Naive thymus-derived CD4-positive, alpha-beta T cell (primary cell): ENCODE data around the gene ORMDL3. TPM values are rescaled to one million over a fixed set of nuclear protein-coding genes. Genes with fewer than 3 reads are reported as not detected.
"Not testable (repeated sequence)": the region's sequence is repeated elsewhere in the genome, so short reads cannot be mapped to it uniquely, and the experiment has no call there.

Experiments
- ATAC-seq: fragments of 150-1000 bp; cut with Tn5 transposase; 2 replicates; pipeline ENCODE4 v1.10.0; 2021; ENCODE audit warnings: mild to moderate bottlenecking, moderate library complexity
- CTCF ChIA-PET: fragments of 350-600 bp; sonication (Branson Sonifier 250); formaldehyde crosslinking; loops from one replicate; lab custom pipeline; 2021; ENCODE audit warnings: antibody characterized with exemption; lab: Charles Lee
- POLR2A ChIA-PET: fragments of 350-600 bp; sonication (Branson Sonifier 250); formaldehyde crosslinking; loops from one replicate; lab custom pipeline; 2021; ENCODE audit warnings: antibody characterized with exemption, inconsistent platforms; lab: Charles Lee
- DNase-seq, 9 donors: peaks; one replicate each; pipeline versions ENCODE4 v3.0.0 to v3.0.0-alpha.2; 2020 to 2022; ENCODE audit warnings: mixed read lengths in 1 of 9
- H3K27ac ChIP-seq: one replicate; pipeline ENCODE4 v1.7.0; 2013; ENCODE audit warnings: mild to moderate bottlenecking, low read depth, low read length, moderate library complexity
- H3K27me3 ChIP-seq, 2 donors: one replicate each; pipeline ENCODE4 v1.7.0; 2013; ENCODE audit warnings: low read length in 2 of 2, mild to moderate bottlenecking in 2 of 2, moderate library complexity in 2 of 2; ENCODE audit not compliant: control insufficient read depth in 2 of 2, insufficient read depth in 2 of 2
- H3K36me3 ChIP-seq, 3 experiments: 1 replicate in 2 of 3; 2 replicates in 1 of 3; pipeline ENCODE4 v1.7.0; 2013; ENCODE audit warnings: low read length in 3 of 3, mild to moderate bottlenecking in 3 of 3, moderate library complexity in 1 of 3; ENCODE audit not compliant: insufficient read depth in 3 of 3, control insufficient read depth in 2 of 3
- H3K4me1 ChIP-seq, 2 donors: one replicate each; pipeline ENCODE4 v1.7.0; 2013; ENCODE audit warnings: low read length in 2 of 2, mild to moderate bottlenecking in 2 of 2, moderate library complexity in 1 of 2; ENCODE audit not compliant: control insufficient read depth in 2 of 2, insufficient read depth in 2 of 2
- H3K4me3 ChIP-seq: 2 replicates; pipeline ENCODE4 v1.7.0; 2013; ENCODE audit warnings: mild to moderate bottlenecking, low read length
- H3K9me3 ChIP-seq, 3 experiments: 1 replicate in 2 of 3; 2 replicates in 1 of 3; pipeline ENCODE4 v1.7.0; 2013; ENCODE audit warnings: low read length in 3 of 3; ENCODE audit not compliant: control insufficient read depth in 2 of 3
- H3K27ac Mint-ChIP-seq, 9 donors: one replicate each; pipeline ENCODE4 v1.8.0; 2020 to 2022; ENCODE audit warnings: mixed read lengths in 9 of 9, mild to moderate bottlenecking in 8 of 9, moderate library complexity in 5 of 9, inconsistent platforms in 2 of 9
- H3K27me3 Mint-ChIP-seq, 5 donors: one replicate each; pipeline ENCODE4 v1.8.0; 2021 to 2022; ENCODE audit warnings: mixed read lengths in 5 of 5, mild to moderate bottlenecking in 1 of 5
- H3K36me3 Mint-ChIP-seq, 5 donors: one replicate each; pipeline ENCODE4 v1.8.0; 2020 to 2022; ENCODE audit warnings: mixed read lengths in 5 of 5, mild to moderate bottlenecking in 3 of 5, inconsistent platforms in 1 of 5
- H3K4me1 Mint-ChIP-seq, 7 donors: one replicate each; pipeline ENCODE4 v1.8.0; 2020 to 2022; ENCODE audit warnings: mixed read lengths in 7 of 7, mild to moderate bottlenecking in 3 of 7, inconsistent platforms in 1 of 7
- H3K4me3 Mint-ChIP-seq, 10 donors: one replicate each; pipeline ENCODE4 v1.8.0; 2020 to 2022; ENCODE audit warnings: mild to moderate bottlenecking in 10 of 10, mixed read lengths in 10 of 10, moderate library complexity in 6 of 10, inconsistent platforms in 2 of 10
- H3K9me3 Mint-ChIP-seq, 11 donors: one replicate each; pipeline ENCODE4 v1.8.0; 2020 to 2022; ENCODE audit warnings: mixed read lengths in 11 of 11, mild to moderate bottlenecking in 4 of 11, inconsistent platforms in 1 of 11, moderate library complexity in 1 of 11
- intact Hi-C, 2 donors: fragments of 100-400 bp; cut with micrococcal nuclease; formaldehyde crosslinking; loops; one replicate each; pipeline ENCODE4 v1.15.1; 2023
- polyA plus RNA-seq, 2 donors: library from polyadenylated mRNA; unstranded; fragments of 300-500 nt; fragmentation: Illumina TruSeq; gene quantifications; one replicate each; pipeline ENCODE4 v1.2.3, GENCODE V29; 2021
- total RNA-seq, 6 experiments: library from RNA in 5 of 6; stranded (reverse) in 5 of 6; gene quantifications; 1 replicate in 5 of 6; 2 replicates in 1 of 6; pipeline ENCODE4 v1.2.3 and lab custom pipeline; 2021 to 2026

ORMDL3 gene
- total and polyA plus RNA-seq, 7 experiments from 2014 or later: 77.6 to 205 (median 113) TPM

DNA sequence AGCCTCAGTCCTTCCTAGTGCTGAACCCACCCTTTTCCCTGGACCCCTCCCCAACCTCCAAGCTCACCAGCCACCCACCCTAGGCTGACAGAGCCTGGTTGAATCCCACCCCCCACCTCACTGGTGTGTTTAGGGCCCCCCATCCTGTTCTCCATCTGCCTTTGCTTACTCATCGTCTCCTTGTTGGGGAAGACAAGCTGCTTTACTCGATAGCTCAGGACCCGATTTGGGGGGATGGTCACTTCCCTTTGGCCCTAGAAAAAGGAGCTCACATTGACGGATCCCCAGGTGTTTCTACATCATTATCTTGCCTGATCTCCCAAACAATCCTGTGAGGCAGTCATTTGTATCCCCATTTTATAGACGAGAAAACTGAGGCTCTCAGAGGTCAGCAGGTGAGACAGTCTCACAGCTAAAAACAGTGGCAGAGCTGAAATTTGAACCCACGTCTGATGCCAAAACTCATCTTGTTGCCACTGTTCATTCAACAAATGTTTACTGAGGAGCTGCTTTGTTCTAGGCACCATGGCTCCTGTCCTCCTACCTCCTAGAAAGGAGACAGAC, 18.5 kb downstream of the ORMDL3 start:
- intact Hi-C loops: no loop called here
- peaks cover 5 to 78% (median 34%) of the 10 kb centered on the region in 5 donors for H3K36me3 Mint-ChIP-seq

DNA sequence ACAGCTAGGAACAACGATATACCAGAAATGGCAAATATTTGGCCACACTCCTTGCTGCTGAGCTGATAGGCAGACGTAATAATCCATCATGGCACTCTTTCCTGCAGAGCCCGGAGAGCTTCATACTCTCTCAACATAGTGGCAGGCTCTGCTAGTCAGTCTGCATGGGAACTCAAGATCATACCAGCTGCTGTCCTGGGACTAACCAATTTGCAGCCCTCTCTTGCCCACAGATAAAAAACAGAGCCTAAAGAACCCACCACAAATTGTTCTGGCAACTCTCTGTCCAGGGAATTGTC, 22.5 kb downstream of the ORMDL3 start:
- Histone ChIP-seq H3K36me3 (peaks cover 0 to 38% (median 10%) of the 10 kb centered on the region in 3 experiments), H3K4me3 (no peak overlapping the region), H3K4me1 (peaks cover 10% of the 10 kb centered on the region in 2 donors), H3K27me3 (no peaks in the 10 kb centered on the region), H3K9me3 (no peaks in the 10 kb centered on the region), H3K27ac (no peak overlapping the region)
- Mint-ChIP-seq H3K27me3 (no peaks in the 10 kb centered on the region), H3K27ac (peak overlapping the region in 1 of 9 donors; percentile 66), H3K36me3 (peaks cover 0 to 58% (median 20%) of the 10 kb centered on the region in 5 donors), H3K4me3 (peak overlapping the region in 1 of 10 donors; percentile 63), H3K4me1 (peaks cover 0 to 38% (median 16%) of the 10 kb centered on the region in 7 donors), H3K9me3 (no peaks in the 10 kb centered on the region)
- no peak for ATAC-seq
- CTCF ChIA-PET: interaction anchor here (0.6 kb wide), 1 partner anchor 319 kb away, joined by 3 read pairs; no protein-coding TSS in a partner anchor
- intact Hi-C loops: no loop called here
- POLR2A ChIA-PET: interaction anchor here (0.9 kb wide), 1 partner anchor 13 kb away, joined by 3 read pairs; the partner anchor contains the start of gene GSDMB
- DNase-seq: no peak

More for the DNA sequence above, 18.5 kb downstream of the ORMDL3 start:
- H3K4me3 Mint-ChIP-seq: no peak overlapping the region
- ChIA-PET CTCF (interaction anchor here (0.7 kb wide), 2 partner anchors 9 to 23 kb away, joined by 3 to 4 read pairs; no protein-coding TSS in a partner anchor), POLR2A (interaction anchor here (0.8 to 1.4 kb wide), 2 partner anchors 13 to 14 kb away, joined by 3 to 4 read pairs; no protein-coding TSS in a partner anchor)
- H3K36me3 ChIP-seq: peaks cover 0 to 68% (median 10%) of the 10 kb centered on the region in 3 experiments
- H3K9me3 ChIP-seq: no peaks in the 10 kb centered on the region
- peak overlapping the region in 2 of 9 donors; percentile 20 to 58 for H3K27ac Mint-ChIP-seq
- no peak overlapping the region for H3K27ac ChIP-seq
- no peak for DNase-seq
- H3K4me1 ChIP-seq: peaks cover 0 to 1% of the 10 kb centered on the region in 2 donors
- peaks cover 0 to 1% (median 0%) of the 10 kb centered on the region in 11 donors for H3K9me3 Mint-ChIP-seq
- ATAC-seq: no peak
- H3K4me3 ChIP-seq: no peak overlapping the region
- H3K27me3 ChIP-seq: no peaks in the 10 kb centered on the region
- H3K27me3 Mint-ChIP-seq: no peaks in the 10 kb centered on the region
- peaks cover 0 to 29% (median 8%) of the 10 kb centered on the region in 7 donors for H3K4me1 Mint-ChIP-seq

DNA sequence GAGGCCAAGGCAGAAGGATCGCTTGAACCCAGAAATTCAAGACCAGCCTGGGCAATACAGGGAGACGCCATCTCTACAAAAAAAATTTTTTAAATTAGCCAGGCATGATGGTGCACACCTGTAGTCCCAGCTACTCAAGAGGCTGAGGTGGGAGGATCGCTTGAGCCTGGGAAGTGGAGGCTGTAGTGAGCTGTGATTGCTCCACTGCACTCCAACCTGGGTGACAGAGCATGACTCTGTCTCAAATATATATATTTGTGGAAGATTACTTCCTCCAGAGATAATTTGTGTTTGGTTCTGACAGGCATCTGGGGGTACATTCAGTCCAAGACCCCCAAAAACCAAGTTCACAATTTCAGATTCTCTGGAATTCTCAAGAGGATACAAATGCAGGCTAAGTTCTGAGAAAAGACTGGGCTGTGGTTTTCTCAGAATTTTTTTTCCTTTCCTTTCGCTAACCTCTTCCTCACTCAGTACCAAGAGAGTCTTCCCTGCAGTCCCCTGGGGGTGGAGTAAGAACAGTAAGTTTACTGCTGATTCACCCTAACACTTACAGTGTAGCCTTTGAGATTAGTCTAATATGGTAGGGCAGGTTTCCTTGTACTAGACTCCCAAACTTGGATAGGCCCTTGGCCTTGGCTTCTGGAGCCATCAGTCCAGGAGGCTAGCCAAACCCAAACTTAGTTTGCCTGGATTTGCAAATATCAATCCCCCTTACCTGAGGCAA, 24.1 kb downstream of the ORMDL3 start:
- CTCF ChIA-PET: interaction anchor here (1.2 kb wide), 1 partner anchor 8 kb away, joined by 3 read pairs; no protein-coding TSS in a partner anchor
- Mint-ChIP-seq H3K9me3 (no peaks in the 10 kb centered on the region), H3K4me1 (peaks cover 0 to 38% (median 16%) of the 10 kb centered on the region in 7 donors), H3K4me3 (peak overlapping the region in 7 of 10 donors; percentile 8 to 77 (median 47)), H3K27ac (peak overlapping the region in 5 of 9 donors; percentile 38 to 88 (median 64)), H3K36me3 (peaks cover 0 to 53% (median 20%) of the 10 kb centered on the region in 5 donors), H3K27me3 (no peaks in the 10 kb centered on the region)
- H3K27me3 ChIP-seq: no peaks in the 10 kb centered on the region
- POLR2A ChIA-PET: interaction anchor here (0.6 to 1.7 kb wide), 2 partner anchors 23 to 347 kb away, joined by 5 read pairs; no protein-coding TSS in a partner anchor
- DNase-seq: peak in 1 of 9 donors; percentile 16
- H3K36me3 ChIP-seq: peaks cover 0 to 24% (median 8%) of the 10 kb centered on the region in 3 experiments
- intact Hi-C loops: loop anchor here in 1 of 2 donors (1.0 kb wide), 1 partner anchor 12 kb away; no protein-coding TSS in a partner anchor
- H3K9me3 ChIP-seq: no peaks in the 10 kb centered on the region
- peaks cover 10% of the 10 kb centered on the region in 2 donors for H3K4me1 ChIP-seq
- ATAC-seq: peak; percentile 54
- no peak overlapping the region for H3K4me3 ChIP-seq
- H3K27ac ChIP-seq: no peak overlapping the region

DNA sequence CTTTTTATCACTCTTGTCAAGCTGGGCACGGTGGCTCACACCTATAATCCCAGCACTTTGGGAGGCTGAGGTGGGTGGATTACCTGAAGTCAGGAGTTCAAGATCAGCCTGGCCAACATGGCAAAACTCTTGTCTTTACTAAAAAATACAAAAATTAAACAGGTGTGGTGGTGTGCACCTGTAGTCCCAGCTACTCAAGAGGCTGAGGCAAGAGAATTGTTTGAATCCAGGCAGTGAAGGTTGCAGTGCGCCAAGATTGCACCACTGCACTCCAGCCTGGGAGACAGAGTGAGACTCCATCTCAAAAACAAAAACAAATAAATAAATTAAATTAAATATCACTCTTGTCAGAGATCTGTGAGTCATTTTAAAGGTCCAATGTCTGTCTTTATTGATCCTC, 25.4 kb downstream of the ORMDL3 start:
- Histone ChIP-seq H3K4me1 (peaks cover 10% of the 10 kb centered on the region in 2 donors), H3K36me3 (peaks cover 0 to 18% (median 8%) of the 10 kb centered on the region in 3 experiments)
- H3K27me3 Mint-ChIP-seq, intact Hi-C loops, ATAC-seq, H3K27ac Mint-ChIP-seq, H3K4me3 ChIP-seq, H3K9me3 ChIP-seq, H3K4me3 Mint-ChIP-seq, H3K27me3 ChIP-seq, DNase-seq, H3K9me3 Mint-ChIP-seq, H3K27ac ChIP-seq: not testable (repeated sequence)
- Mint-ChIP-seq H3K36me3 (peaks cover 0 to 47% (median 20%) of the 10 kb centered on the region in 5 donors), H3K4me1 (peaks cover 0 to 36% (median 16%) of the 10 kb centered on the region in 7 donors)
- ChIA-PET POLR2A (interaction anchor here (0.7 to 1.7 kb wide), 2 partner anchors 24 to 55 kb away, joined by 5 read pairs; no protein-coding TSS in a partner anchor), CTCF (interaction anchor here (0.6 kb wide), 1 partner anchor 14 kb away, joined by 4 read pairs; no protein-coding TSS in a partner anchor)

DNA sequence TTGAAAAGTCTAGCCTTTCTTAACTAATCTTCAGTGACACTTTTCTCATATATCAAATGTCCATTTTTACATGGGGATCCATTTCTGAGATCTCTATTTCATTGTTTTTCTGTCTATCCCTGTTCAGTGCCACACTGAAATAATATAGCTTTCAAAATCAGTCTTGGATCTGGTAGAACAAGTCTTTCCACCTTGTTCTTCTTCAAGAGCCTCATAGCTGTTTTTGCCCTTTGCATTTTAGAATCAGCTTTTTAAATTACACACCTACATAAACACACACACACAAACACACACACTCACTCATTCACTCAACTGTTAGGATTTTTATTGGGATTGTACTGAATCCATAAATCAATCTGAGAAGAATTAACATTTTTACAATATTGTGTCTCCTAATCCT, 28.2 kb downstream of the ORMDL3 start:
- H3K4me1 Mint-ChIP-seq: peaks cover 6 to 20% (median 18%) of the 10 kb centered on the region in 7 donors
- H3K36me3 ChIP-seq: no peaks in the 10 kb centered on the region
- peaks cover 0 to 30% (median 5%) of the 10 kb centered on the region in 5 donors for H3K36me3 Mint-ChIP-seq
- H3K4me3 Mint-ChIP-seq: no peak overlapping the region
- peaks cover 10% of the 10 kb centered on the region in 2 donors for H3K4me1 ChIP-seq
- no peaks in the 10 kb centered on the region for H3K9me3 Mint-ChIP-seq
- H3K27ac Mint-ChIP-seq: no peak overlapping the region
- no peaks in the 10 kb centered on the region for H3K27me3 ChIP-seq
- ChIA-PET POLR2A (interaction anchor here (0.6 kb wide), 1 partner anchor 354 kb away, joined by 3 read pairs; no protein-coding TSS in a partner anchor), CTCF (interaction anchor here (0.7 kb wide), 1 partner anchor 24 kb away, joined by 3 read pairs; no protein-coding TSS in a partner anchor)
- ATAC-seq (no peak), DNase-seq (no peak)
- no peaks in the 10 kb centered on the region for H3K9me3 ChIP-seq
- no peak overlapping the region for H3K4me3 ChIP-seq
- no peaks in the 10 kb centered on the region for H3K27me3 Mint-ChIP-seq
- intact Hi-C loops: no loop called here
- no peak overlapping the region for H3K27ac ChIP-seq

DNA sequence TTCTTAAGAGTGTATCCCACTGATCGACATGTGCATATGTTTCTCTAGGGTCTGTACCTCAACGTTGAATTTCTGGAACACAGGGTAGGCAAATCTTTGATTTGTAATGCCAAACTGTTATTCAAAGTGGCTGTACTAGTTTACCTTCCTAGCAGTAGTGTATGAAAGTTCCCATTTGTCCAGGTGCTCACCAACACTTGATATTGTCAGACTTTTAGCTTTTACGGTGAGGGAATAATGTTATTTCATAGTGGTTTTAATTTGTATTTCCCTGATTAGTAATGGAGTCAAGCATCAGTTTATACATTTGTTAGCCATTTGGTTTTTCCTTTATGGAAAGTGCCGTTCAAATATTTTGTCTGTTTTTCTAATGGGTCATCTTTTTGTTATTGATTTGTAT, 29.3 kb downstream of the ORMDL3 start:
- intact Hi-C loops: no loop called here
- Histone ChIP-seq H3K4me3 (no peak overlapping the region), H3K4me1 (peaks cover 1 to 3% of the 10 kb centered on the region in 2 donors), H3K9me3 (no peaks in the 10 kb centered on the region), H3K36me3 (no peaks in the 10 kb centered on the region), H3K27ac (no peak overlapping the region), H3K27me3 (no peaks in the 10 kb centered on the region)
- ChIA-PET CTCF (no interaction called here), POLR2A (no interaction called here)
- DNase-seq (no peak), ATAC-seq (no peak)
- H3K27ac Mint-ChIP-seq: no peak overlapping the region
- peaks cover 6 to 13% (median 10%) of the 10 kb centered on the region in 7 donors for H3K4me1 Mint-ChIP-seq
- no peaks in the 10 kb centered on the region for H3K9me3 Mint-ChIP-seq
- no peak overlapping the region for H3K4me3 Mint-ChIP-seq
- H3K36me3 Mint-ChIP-seq: peaks cover 0 to 24% (median 4%) of the 10 kb centered on the region in 5 donors
- H3K27me3 Mint-ChIP-seq: no peaks in the 10 kb centered on the region
